ENCODE data around the gene ADAM30.

The ADAM30 gene

GRCh38 chr1:119910618-119911017 is 14.3 kb upstream of the ADAM30 start:
- peaks cover 3% of the 10 kb centered on the region for H3K9me3 ChIP-seq (ENCODE audit: control insufficient read depth, low read length)
- H3K36me3 ChIP-seq (ENCODE audit: control insufficient read depth, insufficient read depth, low read length) = peaks cover 16% of the 10 kb centered on the region
- H3K27me3 ChIP-seq (replicated peaks; ENCODE audit: control insufficient read depth, insufficient read depth, low read length, poor library complexity, severe bottlenecking) = no peaks in the 10 kb centered on the region
- H3K4me3 ChIP-seq (ENCODE audit: insufficient read depth, low read depth, low read length, poor library complexity, severe bottlenecking) = no peak overlapping the region
- no peak for DNase-seq
- no peak overlapping the region for H3K27ac ChIP-seq (ENCODE audit: insufficient read depth, low read length, poor library complexity, severe bottlenecking)
- H3K4me1 ChIP-seq (ENCODE audit: control insufficient read depth, insufficient read depth, low read length, poor library complexity, severe bottlenecking) = no peaks in the 10 kb centered on the region

GRCh38 chr1:119909890-119910596 is 13.7 kb upstream of the ADAM30 start:
- no peaks in the 10 kb centered on the region for H3K4me1 ChIP-seq (ENCODE audit: control insufficient read depth, insufficient read depth, low read length, poor library complexity, severe bottlenecking)
- H3K4me3 ChIP-seq (ENCODE audit: insufficient read depth, low read depth, low read length, poor library complexity, severe bottlenecking) = no peak overlapping the region
- H3K27me3 ChIP-seq (replicated peaks; ENCODE audit: control insufficient read depth, insufficient read depth, low read length, poor library complexity, severe bottlenecking) = no peaks in the 10 kb centered on the region
- H3K27ac ChIP-seq (ENCODE audit: insufficient read depth, low read length, poor library complexity, severe bottlenecking) = no peak overlapping the region
- DNase-seq = no peak
- H3K36me3 ChIP-seq (ENCODE audit: control insufficient read depth, insufficient read depth, low read length) = peaks cover 11% of the 10 kb centered on the region
- peaks cover 3% of the 10 kb centered on the region for H3K9me3 ChIP-seq (ENCODE audit: control insufficient read depth, low read length)

GRCh38 chr1:119908661-119909060 is 12.3 kb upstream of the ADAM30 start:
- DNase-seq = no peak
- H3K36me3 ChIP-seq (ENCODE audit: control insufficient read depth, insufficient read depth, low read length) = no peaks in the 10 kb centered on the region
- no peak overlapping the region for H3K4me3 ChIP-seq (ENCODE audit: insufficient read depth, low read depth, low read length, poor library complexity, severe bottlenecking)
- H3K27me3 ChIP-seq (replicated peaks; ENCODE audit: control insufficient read depth, insufficient read depth, low read length, poor library complexity, severe bottlenecking) = no peaks in the 10 kb centered on the region
- H3K27ac ChIP-seq (ENCODE audit: insufficient read depth, low read length, poor library complexity, severe bottlenecking) = no peak overlapping the region
- peaks cover 3% of the 10 kb centered on the region for H3K9me3 ChIP-seq (ENCODE audit: control insufficient read depth, low read length)
- no peaks in the 10 kb centered on the region for H3K4me1 ChIP-seq (ENCODE audit: control insufficient read depth, insufficient read depth, low read length, poor library complexity, severe bottlenecking)

GRCh38 chr1:119906927-119907652 is 10.8 kb upstream of the ADAM30 start:
- H3K27ac ChIP-seq (ENCODE audit: insufficient read depth, low read length, poor library complexity, severe bottlenecking) = no peak overlapping the region

GRCh38 chr1:119903443-119903835 is 7.1 kb upstream of the ADAM30 start:
- H3K9me3 ChIP-seq (ENCODE audit: control insufficient read depth, low read length) = peaks cover 3% of the 10 kb centered on the region
- no peaks in the 10 kb centered on the region for H3K4me1 ChIP-seq (ENCODE audit: control insufficient read depth, insufficient read depth, low read length, poor library complexity, severe bottlenecking)
- no peak overlapping the region for H3K4me3 ChIP-seq (ENCODE audit: insufficient read depth, low read depth, low read length, poor library complexity, severe bottlenecking)
- H3K36me3 ChIP-seq (ENCODE audit: control insufficient read depth, insufficient read depth, low read length) = no peaks in the 10 kb centered on the region
- H3K27ac ChIP-seq (ENCODE audit: insufficient read depth, low read length, poor library complexity, severe bottlenecking) = no peak overlapping the region
- DNase-seq = no peak
- no peaks in the 10 kb centered on the region for H3K27me3 ChIP-seq (replicated peaks; ENCODE audit: control insufficient read depth, insufficient read depth, low read length, poor library complexity, severe bottlenecking)

More at GRCh38 chr1:119906927-119907652, 10.8 kb upstream of the ADAM30 start:
- H3K4me1 ChIP-seq (ENCODE audit: control insufficient read depth, insufficient read depth, low read length, poor library complexity, severe bottlenecking) = no peaks in the 10 kb centered on the region
- DNase-seq = no peak
- no peaks in the 10 kb centered on the region for H3K36me3 ChIP-seq (ENCODE audit: control insufficient read depth, insufficient read depth, low read length)
- H3K27me3 ChIP-seq (replicated peaks; ENCODE audit: control insufficient read depth, insufficient read depth, low read length, poor library complexity, severe bottlenecking) = no peaks in the 10 kb centered on the region
- H3K9me3 ChIP-seq (ENCODE audit: control insufficient read depth, low read length) = peaks cover 3% of the 10 kb centered on the region
- no peak overlapping the region for H3K4me3 ChIP-seq (ENCODE audit: insufficient read depth, low read depth, low read length, poor library complexity, severe bottlenecking)

- Histone ChIP-seq H3K4me3 (ENCODE audit: insufficient read depth, low read depth, low read length, poor library complexity, severe bottlenecking) (no peak overlapping the region), H3K4me1 (ENCODE audit: control insufficient read depth, insufficient read depth, low read length, poor library complexity, severe bottlenecking) (no peaks in the 10 kb centered on the region), H3K36me3 (ENCODE audit: control insufficient read depth, insufficient read depth, low read length) (no peaks in the 10 kb centered on the region), H3K27me3 (replicated peaks; ENCODE audit: control insufficient read depth, insufficient read depth, low read length, poor library complexity, severe bottlenecking) (no peaks in the 10 kb centered on the region), H3K9me3 (ENCODE audit: control insufficient read depth, low read length) (peaks cover 3% of the 10 kb centered on the region), H3K27ac (ENCODE audit: insufficient read depth, low read length, poor library complexity, severe bottlenecking) (no peak overlapping the region)
- no peak for DNase-seq
These were observed 6.6 kb upstream of the ADAM30 start for GRCh38 chr1:119902775-119903442.

GRCh38 chr1:119898981-119899720 is 2.8 kb upstream of the ADAM30 start:
- Histone ChIP-seq H3K9me3 (ENCODE audit: control insufficient read depth, low read length) (no peaks in the 10 kb centered on the region), H3K4me3 (ENCODE audit: insufficient read depth, low read depth, low read length, poor library complexity, severe bottlenecking) (no peak overlapping the region), H3K27me3 (replicated peaks; ENCODE audit: control insufficient read depth, insufficient read depth, low read length, poor library complexity, severe bottlenecking) (no peaks in the 10 kb centered on the region), H3K27ac (ENCODE audit: insufficient read depth, low read length, poor library complexity, severe bottlenecking) (no peak overlapping the region), H3K36me3 (ENCODE audit: control insufficient read depth, insufficient read depth, low read length) (no peaks in the 10 kb centered on the region), H3K4me1 (ENCODE audit: control insufficient read depth, insufficient read depth, low read length, poor library complexity, severe bottlenecking) (no peaks in the 10 kb centered on the region)
- DNase-seq = no peak

- Histone ChIP-seq H3K4me1 (ENCODE audit: control insufficient read depth, insufficient read depth, low read length, poor library complexity, severe bottlenecking) (no peaks in the 10 kb centered on the region), H3K9me3 (ENCODE audit: control insufficient read depth, low read length) (no peaks in the 10 kb centered on the region), H3K4me3 (ENCODE audit: insufficient read depth, low read depth, low read length, poor library complexity, severe bottlenecking) (no peak overlapping the region), H3K36me3 (ENCODE audit: control insufficient read depth, insufficient read depth, low read length) (no peaks in the 10 kb centered on the region), H3K27me3 (replicated peaks; ENCODE audit: control insufficient read depth, insufficient read depth, low read length, poor library complexity, severe bottlenecking) (no peaks in the 10 kb centered on the region), H3K27ac (ENCODE audit: insufficient read depth, low read length, poor library complexity, severe bottlenecking) (no peak overlapping the region)
- DNase-seq = no peak
These were observed 2.2 kb upstream of the ADAM30 start for GRCh38 chr1:119898530-119898929.

- H3K36me3 ChIP-seq (ENCODE audit: control insufficient read depth, insufficient read depth, low read length) = no peaks in the 10 kb centered on the region
- no peaks in the 10 kb centered on the region for H3K4me1 ChIP-seq (ENCODE audit: control insufficient read depth, insufficient read depth, low read length, poor library complexity, severe bottlenecking)
- H3K4me3 ChIP-seq (ENCODE audit: insufficient read depth, low read depth, low read length, poor library complexity, severe bottlenecking) = no peak overlapping the region
- no peak overlapping the region for H3K27ac ChIP-seq (ENCODE audit: insufficient read depth, low read length, poor library complexity, severe bottlenecking)
- no peaks in the 10 kb centered on the region for H3K9me3 ChIP-seq (ENCODE audit: control insufficient read depth, low read length)
- no peaks in the 10 kb centered on the region for H3K27me3 ChIP-seq (replicated peaks; ENCODE audit: control insufficient read depth, insufficient read depth, low read length, poor library complexity, severe bottlenecking)
- DNase-seq = no peak
These were observed 1.2 kb downstream of the ADAM30 start for GRCh38 chr1:119895102-119895501.
